Measurements from ENCODE around the gene MED10. TPM values are rescaled to one million over a fixed set of nuclear protein-coding genes. Genes with fewer than 3 reads are reported as not detected.

MED10 gene
- total and polyA plus RNA-seq, 2 donors (not counting 3 experiments of a cell fraction or from before 2014, with no cell fraction given) = 55.6 to 56.3 TPM

DNA sequence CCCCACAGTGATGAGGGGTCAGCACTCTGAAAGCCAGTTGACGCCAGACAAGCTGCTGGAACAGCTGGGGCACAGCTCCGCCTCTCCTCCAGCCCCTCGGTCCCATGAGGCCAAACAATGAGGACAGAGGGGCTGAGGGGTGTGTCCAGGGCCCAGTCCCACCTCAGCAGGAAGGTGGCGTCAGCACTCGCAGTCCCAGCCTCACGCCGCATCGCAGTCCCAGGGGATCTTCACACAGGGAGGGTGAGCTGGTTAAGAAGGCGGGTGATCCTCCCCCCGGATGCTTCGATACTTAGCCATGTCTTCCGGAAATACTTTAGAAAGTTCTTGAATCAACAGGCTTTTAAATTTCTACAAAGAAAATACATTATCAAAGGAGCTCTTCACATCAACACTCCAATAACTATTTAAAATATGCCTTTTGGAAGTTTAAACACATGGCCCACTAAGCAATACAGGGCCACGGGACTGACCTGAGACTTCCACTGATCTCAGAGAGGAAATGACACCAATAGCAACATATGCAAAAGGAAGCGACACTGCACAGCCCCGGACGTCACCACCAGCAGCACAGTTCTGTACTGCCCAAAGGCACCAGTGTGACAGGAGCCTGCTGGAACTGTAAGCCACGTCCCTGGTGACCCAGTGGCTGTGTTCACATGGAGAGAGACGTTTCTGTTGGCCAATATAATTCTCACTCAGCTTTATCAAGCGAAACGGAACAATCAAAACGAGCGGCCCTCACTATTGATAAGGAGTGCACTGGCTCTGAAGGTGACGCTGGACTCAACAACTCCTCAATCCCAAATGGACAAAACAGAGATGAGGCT is 5.9 kb downstream of the MED10 start:
- POLR2A ChIA-PET = no interaction called here
- TSS peak; percentile 11 for BruUV-seq (replicated peaks)
- intact Hi-C loops (cut with micrococcal nuclease) = loop anchor here (1.0 to 10.0 kb wide), 6 partner anchors 47 to 878 kb away; partner anchors contain the start of gene UBE2QL1

More for the DNA sequence above, 5.9 kb downstream of the MED10 start:
- dilution Hi-C loops (cut with MboI; ENCODE audit: extremely low pct_ligation_motif_present, low sequenced_read_pairs) = no loop called here
- CTCF ChIA-PET = interaction anchor here (0.8 to 4.0 kb wide), 6 partner anchors 50 to 373 kb away, joined by 3 to 24 read pairs (median 4); no protein-coding TSS in a partner anchor
- no peak overlapping the region for H3K4me3 ChIP-seq (replicated peaks in 1 of 3; ENCODE audit: insufficient read depth in 1 of 3, low read depth in 1 of 3, low read length in 3 of 3)
- H3K79me2 ChIP-seq (ENCODE audit: control insufficient read depth, insufficient read depth, low read length) = peaks cover 40% of the 10 kb centered on the region
- DNase-seq (ENCODE audit: low read depth, low spot score) = peak; percentile 82
- H3K36me3 ChIP-seq (ENCODE audit: control insufficient read depth in 2 of 2, extremely low read depth in 1 of 2, insufficient read depth in 2 of 2, low read length in 2 of 2) = peaks cover 32 to 36% of the 10 kb centered on the region in 2 experiments
- peak overlapping the region; percentile 97 for H3K27ac ChIP-seq (ENCODE audit: insufficient read depth, low read depth, low read length)
- no peaks in the 10 kb centered on the region for H3K9me3 ChIP-seq (replicated peaks; ENCODE audit: control insufficient read depth, insufficient read depth, low read length)
- peak overlapping the region; percentile 62 for H3K4me2 ChIP-seq (ENCODE audit: insufficient read depth, low read length)
- peaks cover 37% of the 10 kb centered on the region for H3K4me1 ChIP-seq (ENCODE audit: control insufficient read depth, extremely low read depth, insufficient read depth, low read length)
- H3K9ac ChIP-seq (replicated peaks; ENCODE audit: extremely low read depth, insufficient read depth, low read length) = peak overlapping the region; percentile 54
- peak; percentile 90 for FAIRE-seq
- H2AFZ ChIP-seq (ENCODE audit: low read depth, low read length) = no peak overlapping the region
- H4K20me1 ChIP-seq (replicated peaks; ENCODE audit: control insufficient read depth, extremely low read depth, insufficient read depth, low read length) = no peaks in the 10 kb centered on the region
- H3K27me3 ChIP-seq (ENCODE audit: control insufficient read depth in 2 of 2, insufficient read depth in 2 of 2, low read length in 2 of 2) = no peaks in the 10 kb centered on the region
- no peak for TF ChIP-seq GATA2 (IDR thresholded peaks at IDR 0.05; ENCODE audit: insufficient read depth, insufficient read length, low read depth, low read length)
- peak; percentile 27 for TF ChIP-seq POLR2AphosphoS5 (IDR thresholded peaks at IDR 0.05; ENCODE audit: insufficient read depth, low read depth, low read length)
- peak; percentile 29 for TF ChIP-seq FOS (IDR thresholded peaks at IDR 0.05; ENCODE audit: borderline replicate concordance, insufficient read depth, low read length)
- TF ChIP-seq, protein P1, sequence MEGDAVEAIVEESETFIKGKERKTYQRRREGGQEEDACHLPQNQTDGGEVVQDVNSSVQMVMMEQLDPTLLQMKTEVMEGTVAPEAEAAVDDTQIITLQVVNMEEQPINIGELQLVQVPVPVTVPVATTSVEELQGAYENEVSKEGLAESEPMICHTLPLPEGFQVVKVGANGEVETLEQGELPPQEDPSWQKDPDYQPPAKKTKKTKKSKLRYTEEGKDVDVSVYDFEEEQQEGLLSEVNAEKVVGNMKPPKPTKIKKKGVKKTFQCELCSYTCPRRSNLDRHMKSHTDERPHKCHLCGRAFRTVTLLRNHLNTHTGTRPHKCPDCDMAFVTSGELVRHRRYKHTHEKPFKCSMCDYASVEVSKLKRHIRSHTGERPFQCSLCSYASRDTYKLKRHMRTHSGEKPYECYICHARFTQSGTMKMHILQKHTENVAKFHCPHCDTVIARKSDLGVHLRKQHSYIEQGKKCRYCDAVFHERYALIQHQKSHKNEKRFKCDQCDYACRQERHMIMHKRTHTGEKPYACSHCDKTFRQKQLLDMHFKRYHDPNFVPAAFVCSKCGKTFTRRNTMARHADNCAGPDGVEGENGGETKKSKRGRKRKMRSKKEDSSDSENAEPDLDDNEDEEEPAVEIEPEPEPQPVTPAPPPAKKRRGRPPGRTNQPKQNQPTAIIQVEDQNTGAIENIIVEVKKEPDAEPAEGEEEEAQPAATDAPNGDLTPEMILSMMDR (IDR thresholded peaks at IDR 0.05; ENCODE audit: extremely low read depth in 1 of 2, insufficient read depth in 1 of 2, low read depth in 1 of 2, low read length in 2 of 2) = no peak
- peak; percentile 54 for TF ChIP-seq JUN (IDR thresholded peaks at IDR 0.05; ENCODE audit: borderline replicate concordance, insufficient read depth, insufficient read length, low read depth)
- TF ChIP-seq, protein P2, sequence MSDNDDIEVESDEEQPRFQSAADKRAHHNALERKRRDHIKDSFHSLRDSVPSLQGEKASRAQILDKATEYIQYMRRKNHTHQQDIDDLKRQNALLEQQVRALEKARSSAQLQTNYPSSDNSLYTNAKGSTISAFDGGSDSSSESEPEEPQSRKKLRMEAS (IDR thresholded peaks at IDR 0.05; ENCODE audit: insufficient read depth, insufficient read length) = no peak
- no peaks in the 10 kb centered on the region for H3K9me1 ChIP-seq (replicated peaks; ENCODE audit: control insufficient read depth, extremely low read depth, insufficient read depth, low read length)

Measured in endothelial cell of umbilical vein (primary cell).